Measurements from ENCODE around the gene CRYGD.

Gene CRYGD

DNA sequence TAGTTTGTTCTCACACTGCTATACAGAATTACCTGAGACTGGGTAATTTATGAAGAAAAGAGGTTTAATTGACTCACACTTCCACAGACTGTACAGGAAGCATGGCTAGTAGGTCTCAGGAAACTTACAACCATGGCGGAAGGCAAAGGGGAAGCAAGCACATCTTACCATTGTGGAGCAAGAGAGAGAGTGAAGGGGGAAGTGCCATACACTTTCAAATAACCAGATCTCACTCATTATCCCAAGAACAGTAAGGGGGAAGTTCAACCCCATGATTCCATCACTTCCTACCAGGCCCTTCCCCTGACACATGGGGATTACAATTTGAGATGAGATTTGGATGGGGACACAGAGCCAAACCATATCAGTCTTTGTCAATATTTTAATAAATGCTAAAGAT is 26.6 kb upstream of the CRYGD start:
- H3K27ac ChIP-seq = no peak overlapping the region
- ChIA-PET POLR2A (ENCODE audit: low non-redundant PET) (no interaction called here), CTCF (no interaction called here)
- no peak for DNase-seq (ENCODE audit: low spot score)
- TF ChIP-seq, protein P1, sequence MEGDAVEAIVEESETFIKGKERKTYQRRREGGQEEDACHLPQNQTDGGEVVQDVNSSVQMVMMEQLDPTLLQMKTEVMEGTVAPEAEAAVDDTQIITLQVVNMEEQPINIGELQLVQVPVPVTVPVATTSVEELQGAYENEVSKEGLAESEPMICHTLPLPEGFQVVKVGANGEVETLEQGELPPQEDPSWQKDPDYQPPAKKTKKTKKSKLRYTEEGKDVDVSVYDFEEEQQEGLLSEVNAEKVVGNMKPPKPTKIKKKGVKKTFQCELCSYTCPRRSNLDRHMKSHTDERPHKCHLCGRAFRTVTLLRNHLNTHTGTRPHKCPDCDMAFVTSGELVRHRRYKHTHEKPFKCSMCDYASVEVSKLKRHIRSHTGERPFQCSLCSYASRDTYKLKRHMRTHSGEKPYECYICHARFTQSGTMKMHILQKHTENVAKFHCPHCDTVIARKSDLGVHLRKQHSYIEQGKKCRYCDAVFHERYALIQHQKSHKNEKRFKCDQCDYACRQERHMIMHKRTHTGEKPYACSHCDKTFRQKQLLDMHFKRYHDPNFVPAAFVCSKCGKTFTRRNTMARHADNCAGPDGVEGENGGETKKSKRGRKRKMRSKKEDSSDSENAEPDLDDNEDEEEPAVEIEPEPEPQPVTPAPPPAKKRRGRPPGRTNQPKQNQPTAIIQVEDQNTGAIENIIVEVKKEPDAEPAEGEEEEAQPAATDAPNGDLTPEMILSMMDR (conservative IDR thresholded peaks at IDR 0.05; ENCODE audit: low read depth) = no peak

DNA sequence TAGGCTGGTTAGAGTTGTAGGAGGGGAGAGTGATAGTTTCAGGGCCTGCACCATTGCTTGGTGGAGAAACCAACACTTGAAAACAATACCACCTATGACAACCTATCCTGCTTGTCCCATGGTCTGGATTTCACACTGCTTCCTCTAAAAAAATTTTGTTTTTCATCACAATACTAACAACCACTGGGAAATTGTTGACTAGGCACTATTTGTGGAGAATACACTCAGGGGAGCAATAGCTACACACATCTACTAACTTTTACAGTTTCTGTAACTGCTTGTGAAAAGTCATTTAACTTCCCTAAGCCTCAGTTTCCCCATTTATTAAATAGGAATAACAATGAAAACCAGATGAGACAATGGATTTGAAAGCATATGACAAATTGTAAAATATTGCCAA is 25.8 kb upstream of the CRYGD start:
- no peak for DNase-seq (ENCODE audit: low spot score)
- ChIA-PET POLR2A (ENCODE audit: low non-redundant PET) (no interaction called here), CTCF (interaction anchor here (0.7 kb wide), 1 partner anchor 249 kb away, joined by 3 read pairs; no protein-coding TSS in a partner anchor)
- H3K27ac ChIP-seq = no peak overlapping the region
- TF ChIP-seq, protein P1 (conservative IDR thresholded peaks at IDR 0.05; ENCODE audit: low read depth) = no peak

DNA sequence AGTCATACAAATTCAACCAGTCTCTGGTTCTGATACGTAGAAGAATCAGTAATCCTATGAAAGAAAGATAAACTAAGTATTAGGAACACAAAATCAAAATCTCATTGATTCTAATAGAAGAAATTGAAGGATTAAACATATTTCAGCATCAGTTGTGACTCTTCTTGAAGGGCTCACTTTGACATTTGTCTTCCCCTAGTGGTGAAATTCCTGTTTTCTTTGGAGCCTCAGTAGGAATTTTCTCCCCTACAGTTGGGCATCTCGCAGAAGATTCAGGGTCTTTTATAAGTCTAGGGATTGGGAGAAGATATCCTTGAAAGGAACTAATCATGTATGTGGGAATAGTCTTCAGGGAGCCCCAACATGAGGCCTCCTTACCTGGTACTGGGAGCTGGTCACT is 24.5 kb upstream of the CRYGD start:
- ChIA-PET POLR2A (ENCODE audit: low non-redundant PET) (no interaction called here), CTCF (interaction anchor here (0.6 kb wide), 1 partner anchor 177 kb away, joined by 3 read pairs; no protein-coding TSS in a partner anchor)
- TF ChIP-seq, protein P1 (conservative IDR thresholded peaks at IDR 0.05; ENCODE audit: low read depth) = no peak
- no peak overlapping the region for H3K27ac ChIP-seq
- DNase-seq (ENCODE audit: low spot score) = no peak

DNA sequence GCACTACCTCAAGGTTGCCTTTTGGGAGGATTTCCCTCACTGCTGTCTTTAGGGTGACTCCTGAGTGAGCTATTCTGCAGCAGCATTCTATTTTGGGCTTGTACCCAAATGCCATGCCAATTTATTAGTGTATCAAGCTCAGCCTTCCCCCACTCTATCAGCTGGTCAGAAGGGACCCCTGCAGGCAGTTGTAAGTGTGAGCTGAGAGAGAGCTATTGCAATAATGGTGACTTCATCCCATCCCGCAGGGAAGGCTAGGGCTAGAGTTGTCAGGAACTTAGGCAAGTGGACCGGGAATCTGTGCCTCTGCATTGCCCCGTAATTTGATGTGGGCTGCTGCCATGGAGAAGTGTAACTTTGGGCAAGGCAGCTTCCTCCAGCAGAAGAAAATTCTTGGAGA is 23.4 kb upstream of the CRYGD start:
- TF ChIP-seq, protein P1 (conservative IDR thresholded peaks at IDR 0.05; ENCODE audit: low read depth) = no peak
- ChIA-PET POLR2A (ENCODE audit: low non-redundant PET) (no interaction called here), CTCF (interaction anchor here (0.7 to 0.9 kb wide), 2 partner anchors 106 to 107 kb away, joined by 4 read pairs; no protein-coding TSS in a partner anchor)
- no peak overlapping the region for H3K27ac ChIP-seq
- no peak for DNase-seq (ENCODE audit: low spot score)

DNA sequence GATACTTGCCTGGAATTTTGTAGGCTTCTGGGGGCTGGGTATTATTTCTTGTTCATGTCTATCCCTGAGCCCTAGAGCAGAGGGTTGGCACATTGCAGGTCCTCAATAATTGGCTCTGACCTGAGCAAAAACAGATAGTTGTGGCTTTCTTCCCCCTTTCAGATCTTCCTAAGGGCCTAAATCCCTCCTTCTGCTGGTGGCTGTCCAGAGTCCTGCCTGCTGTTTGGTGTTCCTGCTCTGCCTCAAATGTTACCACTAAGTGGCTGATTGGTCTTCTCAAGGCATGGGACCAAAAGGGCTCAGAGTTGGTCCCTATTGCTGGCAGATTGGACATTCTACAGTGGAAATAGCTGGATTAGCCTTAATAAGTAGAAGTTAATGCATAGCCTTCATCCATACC is 22.7 kb upstream of the CRYGD start:
- H3K27ac ChIP-seq = no peak overlapping the region
- TF ChIP-seq, protein P1 (conservative IDR thresholded peaks at IDR 0.05; ENCODE audit: low read depth) = no peak
- CTCF ChIA-PET = no interaction called here
- no peak for DNase-seq (ENCODE audit: low spot score)
- POLR2A ChIA-PET (ENCODE audit: low non-redundant PET) = no interaction called here

DNA sequence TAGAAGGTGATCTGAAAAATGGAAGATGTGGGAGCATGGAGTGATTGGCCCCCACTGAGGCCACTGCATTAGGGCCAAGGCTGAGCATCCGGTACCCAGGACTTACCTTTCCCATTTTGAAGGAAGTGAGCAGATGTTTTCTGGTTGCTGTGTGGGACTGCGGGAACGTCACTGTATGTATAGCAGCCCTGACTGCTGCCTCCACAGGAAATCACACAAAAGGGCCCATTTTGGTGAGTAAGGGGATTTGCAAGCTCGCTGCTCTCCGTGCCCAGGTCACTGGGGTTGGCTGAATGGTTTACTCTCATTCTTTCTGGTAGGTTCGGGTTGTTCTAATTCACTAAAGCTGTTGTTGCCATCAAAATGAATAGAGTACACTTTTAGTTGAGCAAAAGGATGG is 21.7 kb upstream of the CRYGD start, which contains the start of gene CRYGB:
CRYGB (minus strand) TSS at position 153 of the 400 bp plus-strand sequence; CDS start at position 115, 38 bp downstream.
- no peak within 1 kb of the TSS for H3K27ac ChIP-seq
- POLR2A ChIA-PET (ENCODE audit: low non-redundant PET) = no interaction called here
- CTCF ChIA-PET = no interaction called here
- TF ChIP-seq, protein P1 (conservative IDR thresholded peaks at IDR 0.05; ENCODE audit: low read depth) = no peak
- no peak for DNase-seq (ENCODE audit: low spot score)
